IPS-15b (cell line): ENCODE results near the gene LLGL2.
"Not testable (repeated sequence)": the region's sequence is repeated elsewhere in the genome, so short reads cannot be mapped to it uniquely, and the experiment has no call there.

ENCODE experiments used
- H3K27me3 ChIP-seq: one replicate; pipeline ENCODE4 v1.6.1; 2013; ENCODE audit warnings: low read length; ENCODE audit not compliant: control insufficient read depth, insufficient read depth
- H3K36me3 ChIP-seq: one replicate; pipeline ENCODE4 v1.6.1; 2013; ENCODE audit warnings: low read length; ENCODE audit not compliant: control insufficient read depth, insufficient read depth
- H3K4me1 ChIP-seq: one replicate; pipeline ENCODE4 v1.6.1; 2013; ENCODE audit warnings: mild to moderate bottlenecking, low read length; ENCODE audit not compliant: control insufficient read depth, insufficient read depth
- H3K4me3 ChIP-seq: one replicate; pipeline ENCODE4 v1.5.1; 2013; ENCODE audit warnings: low read depth, low read length
- H3K9ac ChIP-seq: one replicate; pipeline ENCODE4 v1.6.1; 2013; ENCODE audit warnings: low read depth, mild to moderate bottlenecking, low read length
- H3K9me3 ChIP-seq: one replicate; pipeline ENCODE4 v1.6.1; 2013; ENCODE audit warnings: mild to moderate bottlenecking, low read length; ENCODE audit not compliant: control insufficient read depth, insufficient read depth

The LLGL2 gene

GRCh38 chr17:75589012-75589918 is 63.8 kb downstream of the LLGL2 start:
- Histone ChIP-seq H3K4me3 (peak overlapping the region; percentile 63), H3K9ac (peak overlapping the region; percentile 54), H3K36me3 (no peaks in the 10 kb centered on the region), H3K4me1 (peaks cover 2% of the 10 kb centered on the region), H3K27me3 (peaks cover 6% of the 10 kb centered on the region), H3K9me3 (no peaks in the 10 kb centered on the region)

- H3K4me1 ChIP-seq: peaks cover 2% of the 10 kb centered on the region
- H3K27me3 ChIP-seq: peaks cover 6% of the 10 kb centered on the region
- H3K36me3 ChIP-seq: no peaks in the 10 kb centered on the region
- H3K9me3 ChIP-seq: no peaks in the 10 kb centered on the region
- peak overlapping the region; percentile 59 for H3K4me3 ChIP-seq
- peak overlapping the region; percentile 54 for H3K9ac ChIP-seq
These were observed 64.4 kb downstream of the LLGL2 start for GRCh38 chr17:75589919-75590303.

GRCh38 chr17:75590314-75590761 is 64.8 kb downstream of the LLGL2 start:
- H3K9ac ChIP-seq: no peak overlapping the region
- H3K4me1 ChIP-seq: peaks cover 2% of the 10 kb centered on the region
- H3K36me3 ChIP-seq: no peaks in the 10 kb centered on the region
- H3K9me3 ChIP-seq: no peaks in the 10 kb centered on the region
- peaks cover 6% of the 10 kb centered on the region for H3K27me3 ChIP-seq
- H3K4me3 ChIP-seq: peak overlapping the region; percentile 59

- H3K9me3 ChIP-seq: no peaks in the 10 kb centered on the region
- no peak overlapping the region for H3K9ac ChIP-seq
- no peaks in the 10 kb centered on the region for H3K36me3 ChIP-seq
- H3K4me3 ChIP-seq: no peak overlapping the region
- peaks cover 2% of the 10 kb centered on the region for H3K4me1 ChIP-seq
- peaks cover 6% of the 10 kb centered on the region for H3K27me3 ChIP-seq
These were observed 65.6 kb downstream of the LLGL2 start for GRCh38 chr17:75590849-75591721.

- Histone ChIP-seq H3K4me1 (peaks cover 2% of the 10 kb centered on the region), H3K36me3 (no peaks in the 10 kb centered on the region), H3K9ac (no peak overlapping the region), H3K27me3 (peaks cover 6% of the 10 kb centered on the region), H3K9me3 (no peaks in the 10 kb centered on the region), H3K4me3 (no peak overlapping the region)
These were observed 66.3 kb downstream of the LLGL2 start for GRCh38 chr17:75591722-75592302.

- Histone ChIP-seq H3K4me1 (no peaks in the 10 kb centered on the region), H3K9ac (no peak overlapping the region), H3K27me3 (peaks cover 3% of the 10 kb centered on the region), H3K4me3 (no peak overlapping the region), H3K36me3 (no peaks in the 10 kb centered on the region), H3K9me3 (no peaks in the 10 kb centered on the region)
These were observed 67.0 kb downstream of the LLGL2 start for GRCh38 chr17:75592348-75593020.

- not testable (repeated sequence) for H3K36me3 ChIP-seq, H3K4me3 ChIP-seq, H3K9me3 ChIP-seq, H3K9ac ChIP-seq, H3K27me3 ChIP-seq, H3K4me1 ChIP-seq
These were observed 67.9 kb downstream of the LLGL2 start for GRCh38 chr17:75593430-75593829.

- no peaks in the 10 kb centered on the region for H3K4me1 ChIP-seq
- H3K9me3 ChIP-seq: no peaks in the 10 kb centered on the region
- no peak overlapping the region for H3K9ac ChIP-seq
- H3K27me3 ChIP-seq: peaks cover 3% of the 10 kb centered on the region
- no peak overlapping the region for H3K4me3 ChIP-seq
- no peaks in the 10 kb centered on the region for H3K36me3 ChIP-seq
These were observed 69.2 kb downstream of the LLGL2 start for GRCh38 chr17:75594499-75595283.

GRCh38 chr17:75595284-75595919 is 69.9 kb downstream of the LLGL2 start:
- Histone ChIP-seq H3K36me3 (no peaks in the 10 kb centered on the region), H3K4me1 (no peaks in the 10 kb centered on the region), H3K27me3 (no peaks in the 10 kb centered on the region), H3K9ac (no peak overlapping the region), H3K9me3 (no peaks in the 10 kb centered on the region), H3K4me3 (no peak overlapping the region)

GRCh38 chr17:75595920-75596313 is 70.4 kb downstream of the LLGL2 start:
- Histone ChIP-seq H3K9me3 (no peaks in the 10 kb centered on the region), H3K9ac (no peak overlapping the region), H3K4me3 (no peak overlapping the region), H3K4me1 (no peaks in the 10 kb centered on the region), H3K36me3 (no peaks in the 10 kb centered on the region), H3K27me3 (no peaks in the 10 kb centered on the region)
